ENCODE measurements around the gene TMEM220. TPM values are rescaled to one million over a fixed set of nuclear protein-coding genes. Genes with fewer than 3 reads are reported as not detected.
A peak's percentile ranks its signal among the peaks of the same experiment; 100 is the strongest.
"Not testable (repeated sequence)": the region's sequence is repeated elsewhere in the genome, so short reads cannot be mapped to it uniquely, and the experiment has no call there.

Gene TMEM220
- total RNA-seq, 1 donor from 2014 or later = 3.3 TPM

DNA sequence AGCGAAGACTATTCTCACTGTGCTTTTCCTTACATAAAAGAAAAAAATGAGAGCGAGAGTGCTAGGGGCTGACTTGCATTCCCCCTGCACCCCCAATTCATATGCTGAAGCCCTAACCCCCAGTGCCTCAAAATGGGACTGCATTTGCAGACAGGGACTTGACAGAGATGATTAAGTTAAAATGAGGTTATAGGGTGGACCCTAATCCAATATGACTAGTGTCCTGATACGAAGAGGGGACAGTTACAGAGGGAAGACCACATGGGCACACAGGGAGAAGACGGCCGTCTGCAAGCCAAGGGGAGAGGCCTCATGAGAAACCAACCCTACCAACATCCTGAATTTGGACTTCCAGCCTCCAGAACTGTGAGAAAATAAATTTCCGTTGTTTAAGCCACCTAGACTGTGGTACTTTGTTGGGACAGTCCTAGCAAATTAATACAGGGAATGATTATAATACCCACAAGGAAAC is 1.6 kb upstream of the TMEM220 start:
- DNase-seq (ENCODE audit: low read depth) = no peak

DNA sequence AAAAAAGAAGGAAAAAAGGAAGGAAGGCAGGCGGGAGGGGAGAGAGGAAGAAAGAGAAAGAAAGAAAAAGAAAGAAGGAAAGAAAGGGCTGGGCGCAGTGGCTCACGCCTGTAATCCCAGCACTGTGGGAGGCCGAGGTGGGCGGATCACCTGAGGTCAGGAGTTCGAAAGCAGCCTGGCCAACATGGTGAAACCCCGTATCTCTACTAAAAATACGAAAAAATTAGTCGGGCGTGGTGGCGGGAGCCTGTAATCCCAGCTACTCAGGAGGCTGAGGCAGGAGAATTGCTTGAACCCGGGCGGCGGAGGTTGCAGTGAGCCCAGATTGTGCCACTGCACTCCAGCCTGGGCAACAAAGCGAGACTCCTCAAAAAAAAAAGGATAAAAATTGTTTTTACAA is 424 bp upstream of the TMEM220 start:
- DNase-seq (ENCODE audit: low read depth) = not testable (repeated sequence)

DNA sequence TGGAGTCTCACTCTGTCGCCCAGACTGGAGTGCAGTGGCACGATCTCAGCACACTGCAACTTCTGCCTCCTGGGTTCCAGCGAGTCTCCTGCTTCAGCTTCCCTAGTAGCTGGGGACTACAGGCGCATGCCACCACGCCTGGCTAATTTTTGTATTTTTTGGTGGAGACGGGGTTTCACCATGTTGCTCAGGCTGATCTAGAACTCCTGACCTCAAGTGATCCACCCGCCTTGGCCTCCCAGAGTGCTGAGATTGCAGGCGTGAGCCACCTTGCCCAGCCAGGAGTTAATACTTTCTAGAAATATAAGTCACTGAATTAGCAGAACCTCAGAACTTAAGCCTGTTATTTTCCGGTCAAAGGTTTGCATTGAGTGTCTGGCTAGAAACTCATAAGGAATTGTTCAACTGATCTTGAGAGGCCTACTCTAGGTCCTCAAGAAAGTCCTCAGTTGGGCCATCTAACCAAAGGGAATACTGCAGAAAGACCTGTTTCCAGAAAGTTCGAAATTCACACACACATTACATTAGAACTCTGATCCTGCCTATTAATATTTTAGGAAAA is 1.4 kb downstream of the TMEM220 start:
- no peak for DNase-seq (ENCODE audit: low read depth)

DNA sequence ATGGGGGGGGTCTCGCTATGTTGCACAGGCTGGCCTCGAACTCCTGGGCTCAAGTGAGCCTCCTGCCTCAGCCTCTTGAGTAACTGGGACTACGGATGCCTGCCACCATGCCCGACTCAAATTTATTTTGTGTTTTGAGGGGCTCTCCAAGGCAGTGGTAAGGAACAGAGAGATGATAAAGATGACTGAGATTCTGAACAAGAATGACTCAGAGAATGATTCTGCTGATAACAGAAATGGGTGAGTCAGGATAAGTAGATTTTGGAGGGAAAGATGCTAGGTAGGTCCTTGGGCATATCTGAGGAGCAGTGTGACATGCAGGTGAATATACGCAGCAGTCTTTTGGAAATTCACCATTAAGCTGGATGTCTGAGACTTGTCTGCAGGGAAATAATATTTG is 2.6 kb downstream of the TMEM220 start:
- no peak for DNase-seq (ENCODE audit: low read depth)

DNA sequence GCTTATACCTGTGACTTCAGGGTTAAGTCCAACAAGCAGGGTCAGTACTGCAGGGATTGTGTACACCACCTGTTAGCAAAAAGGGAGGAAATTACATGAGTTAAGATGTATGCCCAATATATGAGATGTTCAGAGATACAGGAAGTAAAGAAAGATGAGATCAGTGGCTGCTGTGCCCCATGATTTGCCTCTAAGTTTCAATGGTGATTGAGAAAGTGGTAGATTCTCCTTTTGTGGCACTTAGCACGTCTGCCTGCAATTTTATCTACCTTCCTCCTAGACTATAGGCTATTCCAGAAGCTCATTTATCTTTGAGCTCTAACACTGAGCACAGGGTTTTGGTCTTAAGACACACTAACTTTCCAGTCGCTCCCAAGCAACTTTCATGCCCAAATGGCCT is 3.6 kb downstream of the TMEM220 start:
- DNase-seq (ENCODE audit: low read depth) = no peak

DNA sequence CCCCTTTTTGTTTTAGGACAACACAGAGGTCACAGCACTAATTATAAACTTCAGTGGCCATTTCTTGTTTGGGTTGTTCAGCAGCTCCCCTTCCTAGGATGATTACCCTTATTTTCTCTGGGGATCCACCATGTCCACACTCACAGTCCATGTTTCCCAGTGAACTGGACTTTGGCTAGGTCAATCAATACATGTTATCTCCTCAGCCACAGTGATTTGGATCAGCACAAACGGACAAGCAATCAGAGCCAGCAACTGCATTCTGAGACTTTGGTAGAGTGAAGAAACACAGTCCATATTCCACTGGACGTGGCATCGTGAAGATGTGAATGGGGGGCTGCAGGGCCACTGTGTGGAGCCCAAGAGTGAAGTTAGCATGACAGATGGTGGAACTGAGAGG is 4.6 kb downstream of the TMEM220 start:
- no peak for DNase-seq (ENCODE audit: low read depth)

DNA sequence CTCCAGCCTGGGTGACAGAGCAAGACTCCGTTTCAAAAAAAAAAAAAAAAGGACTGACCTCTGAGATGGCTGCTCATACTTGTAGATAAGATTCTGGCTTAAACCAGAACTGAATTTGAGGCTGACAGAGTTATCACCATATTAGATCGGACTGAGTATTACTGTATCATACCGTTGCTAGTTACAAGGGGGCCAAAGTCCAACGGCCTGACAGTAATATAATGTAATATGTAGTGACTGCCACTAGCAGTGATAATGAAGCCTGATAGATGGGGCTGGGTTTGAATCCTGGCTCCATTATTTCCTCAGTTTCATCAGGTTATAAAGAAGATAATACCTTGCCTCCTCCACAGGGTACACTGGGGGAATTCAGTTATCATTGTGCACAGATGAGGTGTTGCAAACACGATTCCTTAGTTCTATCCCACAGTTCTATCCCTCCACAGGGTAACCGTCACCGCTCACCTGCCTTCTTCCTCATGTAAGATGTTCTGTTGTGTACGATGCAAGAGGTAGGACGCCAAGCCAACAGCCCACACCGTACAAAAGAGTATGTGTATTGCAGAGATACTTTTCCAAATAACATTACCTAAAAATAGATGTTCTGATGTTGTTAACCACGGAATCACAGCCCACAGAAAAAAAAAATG is 5.2 kb downstream of the TMEM220 start:
- DNase-seq (ENCODE audit: low read depth) = no peak

DNA sequence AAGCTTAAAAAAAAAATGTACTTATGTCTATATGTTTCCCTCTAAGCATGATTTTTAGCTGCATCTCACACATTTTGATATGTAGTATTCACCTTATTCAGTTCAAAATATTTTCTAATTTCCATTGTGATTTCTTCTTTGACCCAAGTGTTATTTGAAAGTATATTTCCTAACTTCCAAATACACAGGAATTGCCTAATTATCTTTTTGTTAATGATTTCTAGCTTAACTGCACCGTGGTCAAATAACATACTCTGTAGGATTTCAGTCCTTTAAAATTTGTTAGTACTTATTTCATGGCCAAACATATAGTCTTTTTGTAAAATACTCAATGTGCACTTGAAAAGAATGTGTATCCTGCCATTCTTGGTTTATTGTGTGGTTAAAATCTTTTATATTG is 11.3 kb downstream of the TMEM220 start:
- no peak for DNase-seq (ENCODE audit: low read depth)

DNA sequence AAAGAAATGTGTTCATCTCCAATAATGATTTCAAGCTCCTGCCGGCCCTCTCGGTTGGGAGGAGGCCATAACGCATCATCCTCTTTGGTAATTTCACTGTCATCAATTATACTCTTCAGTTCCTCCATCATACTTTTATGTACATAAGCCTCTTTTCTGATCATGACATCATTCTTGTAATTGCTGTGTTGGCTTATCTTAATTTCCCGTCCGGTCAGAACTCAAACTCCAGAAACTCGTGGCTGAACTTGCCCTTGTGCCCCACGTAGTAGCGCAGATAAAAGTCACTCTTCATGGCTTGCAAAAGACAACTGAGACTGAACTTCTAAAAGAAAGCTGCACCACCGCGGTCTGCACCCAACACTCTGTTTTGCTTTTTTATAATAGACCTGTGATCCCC is 13.6 kb downstream of the TMEM220 start:
- no peak for DNase-seq (ENCODE audit: low read depth)

DNA sequence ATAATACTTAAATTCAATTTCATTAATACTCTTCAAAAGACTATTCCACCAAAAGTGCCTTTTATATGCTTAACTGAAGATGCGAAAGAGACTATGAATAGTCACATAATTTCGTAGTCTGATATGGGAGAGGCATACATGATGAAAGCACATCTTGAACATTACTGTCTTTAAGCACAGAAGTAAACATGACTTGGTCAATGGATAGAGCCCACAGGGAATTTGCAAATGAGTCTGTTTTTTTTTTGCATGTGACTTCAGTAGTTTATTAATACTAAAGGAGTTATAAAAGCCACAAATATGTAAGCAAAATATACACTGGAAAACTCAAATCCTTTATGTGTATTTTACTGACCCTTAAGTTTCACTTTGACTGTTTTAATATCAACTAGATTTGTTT is 16.5 kb downstream of the TMEM220 start:
- DNase-seq (ENCODE audit: low read depth) = no peak

DNA sequence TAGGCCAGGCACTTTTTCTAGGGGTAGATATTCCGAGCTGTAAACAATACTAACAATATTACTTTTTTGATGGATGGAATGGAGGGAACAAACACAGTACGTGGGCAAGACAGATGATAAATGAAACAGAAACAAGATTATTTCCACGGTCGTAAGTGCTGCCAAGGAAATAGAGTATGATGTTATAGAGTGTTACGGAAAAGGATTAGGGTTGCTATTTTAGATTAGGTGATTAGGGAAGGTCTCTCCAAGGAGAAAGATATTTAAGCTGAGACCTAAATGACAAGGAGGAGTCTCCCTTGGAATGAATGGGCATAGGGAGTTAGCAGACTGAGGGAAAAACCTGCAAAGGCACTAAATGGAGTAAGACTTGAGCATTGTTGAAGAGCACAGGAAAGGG is 24.1 kb downstream of the TMEM220 start:
- no peak for DNase-seq (ENCODE audit: low read depth)

DNA sequence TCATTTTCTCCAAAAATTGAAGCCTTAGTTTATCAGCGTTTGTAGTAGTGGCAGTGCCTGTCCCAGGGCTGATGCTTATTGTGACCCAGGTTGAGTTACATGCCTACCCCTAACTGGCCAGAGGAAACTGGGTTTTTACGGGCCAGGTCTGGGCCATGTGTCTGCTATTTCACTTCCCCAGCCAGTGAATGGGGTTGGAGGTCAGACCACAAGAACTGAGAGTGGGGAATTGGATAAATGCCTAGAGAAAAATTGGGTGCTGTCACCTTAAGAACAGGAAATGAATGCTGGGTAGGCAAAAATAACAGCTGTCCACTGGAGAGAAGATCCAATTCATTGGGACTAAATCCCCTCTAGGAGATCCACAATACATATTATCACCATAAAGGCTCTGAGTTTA is 27.2 kb downstream of the TMEM220 start:
- peak; percentile 77 for DNase-seq (ENCODE audit: low read depth)

DNA sequence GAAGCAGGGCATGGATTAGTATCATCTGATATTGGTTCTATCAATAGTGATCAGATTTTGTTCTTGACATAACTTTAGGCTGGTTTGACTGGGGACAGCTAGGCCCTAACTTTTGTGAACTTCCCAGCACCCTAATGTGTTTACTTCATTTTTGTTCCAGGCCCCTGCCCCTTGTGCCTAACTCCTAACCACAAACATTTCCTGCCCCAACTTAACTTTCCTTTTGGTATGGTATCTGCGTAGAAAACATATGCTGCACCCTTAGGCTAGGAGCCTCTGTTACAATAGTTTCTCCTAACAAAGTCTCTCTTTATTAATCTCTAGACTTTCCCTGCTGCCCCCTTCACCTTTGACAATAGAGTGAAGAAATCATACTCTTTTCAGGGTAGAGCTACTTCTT is 30.0 kb downstream of the TMEM220 start:
- no peak for DNase-seq (ENCODE audit: low read depth)

DNA sequence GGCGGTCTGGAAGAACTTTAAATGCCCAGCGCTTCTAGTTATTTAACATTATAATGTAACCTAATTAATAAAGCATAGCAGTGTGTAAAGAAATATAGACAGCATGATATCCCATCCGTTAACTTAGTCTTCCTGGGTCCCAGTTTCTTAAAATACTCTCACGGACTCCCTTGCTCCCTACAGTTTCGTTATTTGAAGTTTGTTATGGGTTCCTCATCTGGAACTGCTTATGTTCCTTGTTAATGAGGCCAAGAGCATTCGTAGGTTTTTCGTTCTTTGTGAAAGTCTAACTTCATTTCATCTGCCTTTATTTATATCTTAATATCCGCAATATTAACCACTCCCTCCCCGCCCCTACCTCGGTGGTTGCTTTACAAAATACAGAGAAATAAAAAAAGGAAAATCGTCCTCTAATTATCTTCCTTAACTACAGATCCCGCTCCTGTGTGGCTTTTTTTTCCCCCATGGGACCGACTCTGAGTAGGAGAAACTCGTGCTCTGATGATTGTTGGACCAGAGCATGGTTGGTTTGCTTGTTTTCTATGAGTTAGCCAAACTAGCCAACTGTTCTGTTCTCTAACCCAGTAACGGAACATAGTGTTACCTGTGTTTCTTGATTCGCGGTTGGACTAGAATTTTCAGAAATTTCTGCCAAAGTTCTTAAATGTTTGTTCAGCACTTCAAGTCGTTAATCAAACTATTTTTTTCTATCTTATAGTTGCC is 31.6 kb downstream of the TMEM220 start:
- peak; percentile 40 for DNase-seq (ENCODE audit: low read depth)

DNA sequence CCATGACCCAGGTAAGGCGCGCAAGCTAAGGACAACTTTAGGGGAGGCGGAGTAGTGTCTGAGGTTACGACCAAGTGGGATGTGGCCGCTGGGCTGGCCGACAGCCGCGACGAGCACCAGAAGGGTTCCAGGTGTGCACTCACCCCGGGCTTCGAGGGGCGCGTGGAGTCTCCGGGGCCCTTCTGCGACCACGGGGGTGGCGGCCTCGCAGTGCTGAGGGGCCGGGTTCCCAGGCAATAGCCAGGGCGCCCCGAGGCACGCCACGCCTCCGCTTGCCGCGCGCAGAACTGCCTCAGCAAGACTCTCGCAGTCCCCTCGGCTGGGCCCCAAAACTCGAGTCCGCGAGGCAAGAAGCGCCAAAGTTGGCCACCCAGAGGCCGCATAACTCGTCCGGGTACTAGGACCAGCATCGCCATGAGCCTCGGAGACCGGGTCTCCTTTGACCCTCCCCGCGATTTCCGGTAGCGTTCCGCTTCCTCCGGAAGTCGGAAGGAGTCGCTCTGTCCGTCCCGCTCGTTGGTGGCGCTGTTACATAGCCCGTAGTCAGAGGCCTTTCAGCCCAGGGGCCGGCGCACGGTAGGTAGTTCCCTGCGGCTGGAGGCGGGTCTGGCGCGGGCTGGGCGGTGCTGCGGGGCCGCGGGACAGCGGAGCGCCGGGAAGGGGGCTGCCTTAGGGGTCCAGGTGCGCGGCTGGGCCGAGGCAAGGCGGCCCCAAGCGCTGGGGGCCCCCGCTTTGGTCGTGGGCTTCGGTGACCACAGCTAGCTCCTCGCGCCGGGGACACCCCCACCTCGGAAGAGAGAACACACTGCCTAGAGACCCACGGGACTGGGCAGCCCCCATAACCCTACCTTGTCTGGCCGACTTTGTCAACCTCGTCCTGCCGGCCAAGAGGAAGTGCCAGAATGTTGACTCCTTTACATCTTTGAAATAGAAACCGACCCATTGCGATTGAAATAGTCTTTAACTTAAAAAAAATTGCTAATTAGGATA is 32.4 kb downstream of the TMEM220 start, which contains the start of the genes ADPRM and SCO1:
Gene ADPRM (plus strand): TSS at position 503 of the 990 bp plus-strand sequence. CDS start 7,333 bp downstream, outside the sequence.
Gene SCO1 (minus strand): TSS at position 442 of the 990 bp plus-strand sequence. CDS start 26 bp downstream, at position 416.
- peak; percentile 97 for DNase-seq (ENCODE audit: low read depth)

DNA sequence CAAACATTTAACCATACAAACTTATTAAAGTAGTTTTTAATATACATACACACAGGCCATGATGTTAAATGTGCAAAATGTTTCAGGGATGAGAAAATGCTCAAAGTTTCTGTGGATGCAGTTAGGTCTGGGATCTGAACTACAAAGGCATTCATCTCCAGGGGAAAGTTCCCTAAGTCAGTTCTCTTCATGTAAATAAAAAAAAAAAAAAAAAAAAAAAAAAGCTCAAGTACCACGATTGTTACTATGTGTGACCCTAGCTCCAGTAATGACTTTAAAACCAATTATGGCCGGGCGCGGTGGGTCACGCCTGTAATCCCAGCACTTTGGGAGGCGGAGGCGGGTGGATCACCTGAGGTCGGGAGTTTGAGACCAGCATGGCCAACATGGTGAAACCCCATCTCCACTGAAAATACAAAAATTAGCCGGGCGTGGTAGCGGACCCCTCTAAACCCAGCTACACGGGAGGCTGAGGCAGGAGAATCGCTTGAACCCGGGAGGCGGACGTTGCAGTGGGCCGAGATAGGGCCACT is 33.9 kb downstream of the TMEM220 start:
- DNase-seq (ENCODE audit: low read depth) = not testable (repeated sequence)

DNA sequence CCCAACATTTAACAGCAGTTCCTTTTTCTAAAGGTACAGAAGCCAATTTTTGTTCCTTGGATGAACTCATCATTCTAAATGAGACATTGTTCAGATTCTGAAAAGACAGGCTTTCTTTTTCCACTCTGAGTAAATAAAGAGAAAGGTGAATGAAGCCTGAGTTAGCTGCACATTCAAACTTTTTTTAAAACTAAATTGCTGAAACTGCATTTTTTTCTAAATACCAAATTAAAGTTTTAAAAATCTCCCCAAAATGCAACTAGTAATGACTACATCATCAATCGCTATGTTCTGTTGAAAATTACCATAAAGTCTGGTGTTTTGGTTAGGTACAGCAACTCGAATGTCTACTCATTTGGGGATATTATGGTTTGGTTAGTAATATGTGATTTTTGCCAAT is 42.3 kb downstream of the TMEM220 start:
- no peak for DNase-seq (ENCODE audit: low read depth)

DNA sequence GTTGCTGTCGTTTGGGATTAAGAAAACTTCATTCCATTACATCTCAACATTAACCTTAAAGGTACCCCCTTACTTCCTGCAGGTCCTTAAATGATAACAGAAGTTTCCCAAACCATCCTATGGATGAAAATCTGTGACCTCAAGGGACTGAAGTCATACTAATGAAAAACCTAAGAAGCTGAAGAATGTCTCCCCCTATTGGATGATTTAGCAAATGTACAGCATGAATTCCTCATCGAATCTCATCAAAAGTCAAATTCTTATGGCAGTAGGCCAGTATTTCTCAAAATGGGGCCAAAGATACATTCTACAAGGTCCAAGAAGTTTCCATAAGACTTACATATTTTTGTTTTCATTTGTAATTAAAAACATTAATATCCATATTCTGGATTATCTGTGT is 46.0 kb downstream of the TMEM220 start:
- peak; percentile 49 for DNase-seq (ENCODE audit: low read depth)

DNA sequence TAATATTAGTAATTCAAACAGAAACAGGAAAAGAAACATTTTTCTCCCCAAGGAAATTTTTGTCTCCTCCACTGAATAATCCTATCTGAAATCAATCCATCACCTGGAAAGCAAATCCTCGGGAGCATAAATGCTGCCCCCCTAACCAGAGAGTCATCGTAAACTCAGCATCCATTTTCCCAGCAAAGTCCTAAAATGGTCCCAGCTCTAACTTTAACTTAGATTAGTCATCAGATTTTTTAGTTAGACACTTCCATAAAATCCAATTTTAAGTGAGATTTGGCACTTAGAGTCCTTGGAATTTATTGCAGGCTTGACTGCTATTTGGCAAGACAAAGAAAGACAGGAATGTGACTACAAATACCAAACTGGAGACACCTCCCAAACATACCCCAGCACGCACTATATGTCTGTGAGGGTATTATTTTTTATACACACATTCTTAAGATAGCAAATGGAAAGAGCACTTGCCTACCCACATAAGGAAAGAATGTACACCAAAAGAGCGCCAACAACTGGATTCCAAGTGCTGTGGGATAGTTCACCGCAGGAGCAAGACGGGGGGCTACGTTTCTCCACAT is 47.9 kb downstream of the TMEM220 start:
- DNase-seq (ENCODE audit: low read depth) = peak; percentile 36

DNA sequence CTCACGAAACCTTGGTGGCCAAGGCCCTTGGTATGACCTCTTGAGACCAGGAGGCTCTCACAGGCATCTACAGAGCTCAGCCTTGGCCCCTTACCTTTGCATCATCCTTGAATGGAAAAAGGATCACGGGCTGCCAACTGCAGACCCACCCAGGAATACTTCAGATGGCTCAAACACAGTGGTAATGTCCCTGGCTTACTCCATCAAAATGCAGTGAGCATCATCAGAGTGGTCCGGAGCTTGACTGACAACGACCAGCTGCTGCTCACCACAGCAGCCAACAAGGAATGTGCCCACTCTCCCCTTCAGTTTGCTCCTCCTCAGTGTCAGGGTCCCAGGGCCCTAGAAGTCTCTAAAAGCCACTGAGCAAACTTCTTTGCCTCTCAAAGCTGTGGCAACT is 55.1 kb downstream of the TMEM220 start:
- DNase-seq (ENCODE audit: low read depth) = peak; percentile 84

Measured in myocyte (in vitro differentiated cells).